LNCAP (cell line): ENCODE results near the gene PDZD4.

Experiments used
- CTCF ChIP-seq: fragments of 450-650 bp; IDR thresholded peaks from 2 replicates; pipeline ENCODE4 v1.5.1; 2017; ENCODE audit warnings: mild to moderate bottlenecking

PDZD4 gene

GRCh38 chrX:153793291-153793690 lies 37.1 kb downstream of the PDZD4 start:
- no peak for TF ChIP-seq CTCF

GRCh38 chrX:153792368-153792767 lies 38.0 kb downstream of the PDZD4 start:
- TF ChIP-seq CTCF = no peak

GRCh38 chrX:153791104-153791852 lies 39.1 kb downstream of the PDZD4 start:
- TF ChIP-seq CTCF = no peak

- TF ChIP-seq CTCF = no peak
Observed at GRCh38 chrX:153789654-153790053, 40.7 kb downstream of the PDZD4 start.

GRCh38 chrX:153786669-153787068 lies 43.7 kb downstream of the PDZD4 start:
- TF ChIP-seq CTCF = no peak

- no peak for TF ChIP-seq CTCF
Observed at GRCh38 chrX:153784325-153784967, 45.9 kb downstream of the PDZD4 start.

GRCh38 chrX:153783378-153784013 lies 46.8 kb downstream of the PDZD4 start:
- TF ChIP-seq CTCF = no peak
